ENCODE results near the gene CSE1L. TPM values are rescaled to one million over a fixed set of nuclear protein-coding genes. Genes with fewer than 3 reads are reported as not detected.

The CSE1L gene
- total RNA-seq, 6 experiments from 2014 or later: 19.4 to 35.8 (median 21.6) TPM

GRCh38 chr20:49091104-49091503 lies 45.0 kb downstream of the CSE1L start:
- ATAC-seq: no peak
- no peak overlapping the region for H3K27ac ChIP-seq
- WGBS (ENCODE audit: insufficient coverage, low coverage, low lambda C conversion rate, missing lambda C conversion rate): 96% methylated on average over 8 of the region's 8 CpGs
- intact Hi-C loops (cut with DNase I): no loop called here
- no peaks in the 10 kb centered on the region for H3K27me3 ChIP-seq
- no peak for DNase-seq
- no peaks in the 10 kb centered on the region for H3K9me3 ChIP-seq
- peaks cover 0 to 74% (median 20%) of the 10 kb centered on the region in 4 donors for H3K36me3 ChIP-seq
- no peak overlapping the region for H3K4me3 ChIP-seq
- H3K4me1 ChIP-seq: peaks cover 0 to 9% (median 3%) of the 10 kb centered on the region in 4 donors
- TF ChIP-seq CTCF (IDR thresholded peaks at IDR 0.05) (no peak), POLR2A (IDR thresholded peaks at IDR 0.05) (no peak)

- Histone ChIP-seq H3K9me3 (no peaks in the 10 kb centered on the region), H3K36me3 (peaks cover 0 to 77% (median 21%) of the 10 kb centered on the region in 4 donors), H3K4me3 (no peak overlapping the region), H3K27ac (no peak overlapping the region), H3K27me3 (no peaks in the 10 kb centered on the region), H3K4me1 (peaks cover 0 to 9% (median 3%) of the 10 kb centered on the region in 4 donors)
- WGBS (ENCODE audit: insufficient coverage, low coverage, low lambda C conversion rate, missing lambda C conversion rate): 37% methylated on average over 1 of the region's 1 CpG
- TF ChIP-seq POLR2A (IDR thresholded peaks at IDR 0.05): no peak
- no peak for TF ChIP-seq CTCF (IDR thresholded peaks at IDR 0.05)
- peak; percentile 86 to 92 (median 90) for ATAC-seq
- DNase-seq: no peak
- intact Hi-C loops (cut with DNase I): no loop called here
Observed at GRCh38 chr20:49091762-49092161, 45.6 kb downstream of the CSE1L start.

- Histone ChIP-seq H3K36me3 (peaks cover 0 to 34% (median 14%) of the 10 kb centered on the region in 4 donors), H3K27ac (no peak overlapping the region)
- 86% methylated on average over 6 of the region's 7 CpGs for WGBS (ENCODE audit: insufficient coverage, low coverage, low lambda C conversion rate, missing lambda C conversion rate)
Observed at GRCh38 chr20:49096203-49096730, 50.2 kb downstream of the CSE1L start.

GRCh38 chr20:49097159-49097558 lies 51.0 kb downstream of the CSE1L start:
- intact Hi-C loops (cut with DNase I): no loop called here
- WGBS (ENCODE audit: insufficient coverage, low coverage, low lambda C conversion rate, missing lambda C conversion rate): 96% methylated on average over 4 of the region's 7 CpGs
- Histone ChIP-seq H3K36me3 (peaks cover 0 to 31% (median 12%) of the 10 kb centered on the region in 4 donors), H3K9me3 (no peaks in the 10 kb centered on the region), H3K4me3 (no peak overlapping the region), H3K27me3 (no peaks in the 10 kb centered on the region), H3K4me1 (peaks cover 0 to 4% (median 0%) of the 10 kb centered on the region in 4 donors), H3K27ac (no peak overlapping the region)
- DNase-seq (no peak), ATAC-seq (no peak)
- no peak for TF ChIP-seq POLR2A (IDR thresholded peaks at IDR 0.05)
- no peak for TF ChIP-seq CTCF (IDR thresholded peaks at IDR 0.05)

More at GRCh38 chr20:49096203-49096730, 50.2 kb downstream of the CSE1L start:
- no peak overlapping the region for H3K4me3 ChIP-seq
- DNase-seq (no peak), ATAC-seq (no peak)
- TF ChIP-seq POLR2A (IDR thresholded peaks at IDR 0.05) (no peak), CTCF (IDR thresholded peaks at IDR 0.05) (no peak)
- intact Hi-C loops (cut with DNase I): no loop called here
- peaks cover 0 to 5% (median 4%) of the 10 kb centered on the region in 4 donors for H3K4me1 ChIP-seq
- no peaks in the 10 kb centered on the region for H3K27me3 ChIP-seq
- no peaks in the 10 kb centered on the region for H3K9me3 ChIP-seq
